Hindlimb muscle (tissue), 1 donor: Measurements from ENCODE around the gene CEP131. TPM values are rescaled to one million over a fixed set of nuclear protein-coding genes. Genes with fewer than 3 reads are reported as not detected.
"Not testable (repeated sequence)": the region's sequence is repeated elsewhere in the genome, so short reads cannot be mapped to it uniquely, and the experiment has no call there.

Experiments
- DNase-seq: peaks from one replicate; pipeline ENCODE4 v3.0.0-alpha.2; 2013
- polyA plus RNA-seq: library from polyadenylated mRNA; unstranded; fragments of 120-200 nt; gene quantifications from one replicate; pipeline ENCODE4 v1.2.1, GENCODE V29; 2013; ENCODE audit not compliant: insufficient read length

CEP131 gene
- polyA plus RNA-seq, 1 donor, result 15.4 TPM

DNA sequence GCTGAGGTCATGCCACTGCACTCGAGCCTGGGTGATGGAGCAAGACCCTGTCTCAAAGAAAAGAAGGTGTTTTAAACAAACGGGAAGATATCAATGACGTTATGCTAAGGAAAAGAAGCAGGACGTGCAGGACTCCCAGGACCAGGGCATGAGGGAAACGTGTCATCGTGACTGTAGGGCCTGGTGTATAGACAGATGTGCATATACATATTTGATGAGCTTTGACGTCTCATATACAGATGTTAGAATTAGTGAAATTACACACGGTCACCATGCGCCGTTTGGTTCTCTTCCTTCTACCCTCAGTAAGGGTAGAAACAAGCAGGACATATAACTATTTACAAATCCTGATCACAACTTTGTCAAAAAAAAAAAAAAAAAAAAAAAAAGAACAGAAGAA is 75.1 kb downstream of the CEP131 start:
- no peak for DNase-seq

DNA sequence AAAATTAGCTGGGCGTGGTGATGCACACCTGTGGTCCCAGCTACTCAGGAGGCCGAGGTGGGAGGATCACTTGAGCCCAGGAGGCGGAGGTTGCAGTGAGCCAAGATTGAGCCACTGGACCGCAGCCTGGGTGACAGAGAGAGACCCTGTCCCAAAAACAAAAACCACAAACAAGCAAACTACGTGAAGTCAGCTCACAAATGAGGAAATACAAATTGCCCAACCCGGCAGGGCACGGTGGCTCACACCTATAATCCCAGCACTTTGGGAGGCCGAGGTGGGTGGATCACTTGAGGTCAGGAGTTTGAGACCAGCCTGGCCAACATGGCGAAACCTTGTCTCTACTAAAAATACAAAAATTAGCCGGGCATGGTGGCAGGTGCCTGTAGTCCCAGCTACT is 76.6 kb downstream of the CEP131 start:
- not testable (repeated sequence) for DNase-seq

GRCh38 chr17:81144423-81144781 is 78.4 kb downstream of the CEP131 start:
- no peak for DNase-seq

- no peak for DNase-seq
Measured at GRCh38 chr17:81143717-81144422, 78.9 kb downstream of the CEP131 start.

DNA sequence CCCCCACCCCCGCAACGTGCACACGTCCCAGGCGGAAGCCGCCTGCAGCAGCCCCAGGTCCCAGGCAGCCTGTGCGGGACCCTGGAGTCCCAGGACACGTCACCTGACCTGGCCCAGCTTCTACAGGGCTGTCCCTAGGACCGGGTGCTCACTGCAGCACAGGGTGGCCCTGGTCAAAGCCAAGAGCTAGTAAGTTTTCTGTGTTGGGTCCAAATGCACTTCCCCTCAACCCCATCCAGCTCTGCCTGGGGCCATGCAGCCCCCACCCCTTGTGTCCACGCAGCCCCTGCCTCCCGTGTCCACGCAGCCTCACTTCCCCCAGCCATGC is 79.6 kb downstream of the CEP131 start:
- DNase-seq, result no peak

DNA sequence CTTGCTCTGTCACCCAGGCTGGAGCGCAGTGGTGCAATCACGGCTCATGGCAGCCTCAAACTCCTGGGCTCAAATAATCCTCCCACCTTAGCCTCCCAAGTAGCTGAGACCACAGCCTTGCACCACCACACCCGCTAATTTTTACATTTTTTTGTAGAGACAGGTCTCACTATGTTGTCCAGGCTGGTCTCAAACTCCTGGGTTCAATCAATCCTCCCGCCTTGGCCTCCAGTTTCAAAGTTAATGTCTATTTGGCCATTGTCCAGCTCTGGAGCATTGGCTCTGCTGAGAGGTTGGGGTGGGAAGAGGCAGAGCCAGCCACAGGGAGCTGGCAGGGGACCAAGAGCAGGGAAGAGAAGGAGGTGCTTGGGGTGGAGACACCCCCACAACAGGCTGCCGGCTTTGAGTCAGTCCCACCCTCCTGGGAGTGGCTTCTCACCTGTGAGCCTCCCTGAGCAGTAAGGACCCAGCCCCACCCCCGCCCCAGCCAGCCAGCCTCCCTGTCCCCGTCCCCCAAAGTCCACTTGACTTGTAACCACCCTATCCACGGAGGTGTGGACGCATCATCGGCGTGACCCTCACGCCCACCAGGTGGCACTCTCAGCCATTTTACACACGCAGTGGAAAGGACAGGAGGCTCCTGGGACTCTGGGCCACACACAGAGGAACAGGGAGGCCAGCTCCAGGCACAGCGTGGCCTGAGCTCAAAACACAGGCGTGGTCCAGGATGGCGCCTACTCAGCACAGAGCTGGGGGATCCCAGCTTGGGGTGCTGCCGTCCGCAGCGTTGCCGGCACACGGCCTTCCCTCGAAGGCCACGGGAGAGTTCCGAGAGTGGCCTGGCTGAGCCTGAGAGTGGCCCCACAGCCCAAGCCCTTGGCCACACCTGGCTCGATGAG is 80.2 kb downstream of the CEP131 start:
- peak; percentile 86 for DNase-seq

GRCh38 chr17:81140695-81141094 is 82.1 kb downstream of the CEP131 start:
- DNase-seq, result no peak

GRCh38 chr17:81140018-81140417 is 82.7 kb downstream of the CEP131 start:
- DNase-seq, result no peak

Other genes starting within 250 kb of the CEP131 start
- gene CHMP6, start 231.1 kb downstream of the CEP131 start, polyA plus RNA-seq, result 25.4 TPM
- 18.9 TPM for gene BAIAP2, start 187.8 kb downstream of the CEP131 start, polyA plus RNA-seq
- 3.0 TPM for gene PVALEF, start 57.5 kb downstream of the CEP131 start, polyA plus RNA-seq
- gene AATK, start 56.7 kb downstream of the CEP131 start, polyA plus RNA-seq, result 11.3 TPM
- 17.8 TPM for gene TEPSIN, start 16.1 kb upstream of the CEP131 start, polyA plus RNA-seq
- gene NDUFAF8, start 16.4 kb upstream of the CEP131 start, polyA plus RNA-seq, result 48.8 TPM
- gene SLC38A10, start 72.3 kb upstream of the CEP131 start, polyA plus RNA-seq, result 53.2 TPM
- 17.9 TPM for gene BAHCC1, start 172.5 kb upstream of the CEP131 start, polyA plus RNA-seq